HEK293T (cell line): ENCODE measurements around the gene GPR143.

Experiments
- BHLHE40 ChIP-seq: fragments of 450-650 bp; IDR thresholded peaks from 2 replicates; pipeline ENCODE4 v1.6.1; 2016; ENCODE audit warnings: mild to moderate bottlenecking, moderate library complexity, borderline replicate concordance
- ELF4 ChIP-seq: fragments of 450-650 bp; IDR thresholded peaks from 2 replicates; pipeline ENCODE4 v1.6.1; 2017; ENCODE audit warnings: antibody characterized with exemption
- HDGF ChIP-seq: fragments of 450-650 bp; IDR thresholded peaks from 2 replicates; pipeline ENCODE4 v1.6.1; 2017; ENCODE audit warnings: antibody characterized with exemption, borderline replicate concordance
- NFRKB ChIP-seq: fragments of 450-650 bp; IDR thresholded peaks from 2 replicates; pipeline ENCODE4 v1.6.1; 2016; ENCODE audit warnings: mild to moderate bottlenecking, moderate library complexity

DNA sequence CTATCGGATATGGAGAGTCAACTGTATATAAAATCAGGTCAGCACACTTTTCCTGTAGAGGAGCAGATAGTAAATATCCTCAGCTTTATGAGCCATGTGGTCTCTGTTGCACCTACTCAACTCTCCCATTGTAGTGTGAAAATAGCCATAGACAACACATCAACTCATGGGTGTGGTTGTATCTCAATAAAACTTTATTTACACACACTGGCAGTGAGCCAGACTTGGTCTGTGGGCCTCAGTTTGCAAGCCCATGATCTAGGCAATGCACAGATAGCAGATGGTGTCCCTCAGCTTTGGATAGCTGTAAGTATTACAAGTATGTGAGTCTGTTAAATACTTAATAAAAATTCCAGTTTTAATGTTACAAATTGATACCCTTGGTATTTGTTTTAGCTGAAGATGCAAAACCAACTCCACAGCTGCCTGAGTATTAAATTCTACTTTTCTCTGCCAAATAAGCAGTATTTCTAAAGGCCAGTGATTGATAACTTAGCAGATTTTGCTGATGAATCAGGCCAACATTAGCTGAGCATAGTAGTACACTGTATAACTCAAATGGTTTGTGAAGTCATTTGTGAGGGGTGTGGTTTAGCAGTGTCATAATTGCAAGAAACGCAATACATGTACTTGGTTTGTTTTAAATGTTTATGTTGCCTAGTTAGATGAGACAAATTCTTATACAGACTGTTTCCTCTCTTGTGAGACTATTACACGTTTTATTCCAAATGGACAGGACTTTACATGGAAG, 87.3 kb downstream of the GPR143 start:
- TF ChIP-seq BHLHE40, result no peak
- no peak for TF ChIP-seq ELF4
- no peak for TF ChIP-seq NFRKB
- no peak for TF ChIP-seq HDGF
